Measurements from ENCODE around the gene FIGNL1.

The FIGNL1 gene

DNA sequence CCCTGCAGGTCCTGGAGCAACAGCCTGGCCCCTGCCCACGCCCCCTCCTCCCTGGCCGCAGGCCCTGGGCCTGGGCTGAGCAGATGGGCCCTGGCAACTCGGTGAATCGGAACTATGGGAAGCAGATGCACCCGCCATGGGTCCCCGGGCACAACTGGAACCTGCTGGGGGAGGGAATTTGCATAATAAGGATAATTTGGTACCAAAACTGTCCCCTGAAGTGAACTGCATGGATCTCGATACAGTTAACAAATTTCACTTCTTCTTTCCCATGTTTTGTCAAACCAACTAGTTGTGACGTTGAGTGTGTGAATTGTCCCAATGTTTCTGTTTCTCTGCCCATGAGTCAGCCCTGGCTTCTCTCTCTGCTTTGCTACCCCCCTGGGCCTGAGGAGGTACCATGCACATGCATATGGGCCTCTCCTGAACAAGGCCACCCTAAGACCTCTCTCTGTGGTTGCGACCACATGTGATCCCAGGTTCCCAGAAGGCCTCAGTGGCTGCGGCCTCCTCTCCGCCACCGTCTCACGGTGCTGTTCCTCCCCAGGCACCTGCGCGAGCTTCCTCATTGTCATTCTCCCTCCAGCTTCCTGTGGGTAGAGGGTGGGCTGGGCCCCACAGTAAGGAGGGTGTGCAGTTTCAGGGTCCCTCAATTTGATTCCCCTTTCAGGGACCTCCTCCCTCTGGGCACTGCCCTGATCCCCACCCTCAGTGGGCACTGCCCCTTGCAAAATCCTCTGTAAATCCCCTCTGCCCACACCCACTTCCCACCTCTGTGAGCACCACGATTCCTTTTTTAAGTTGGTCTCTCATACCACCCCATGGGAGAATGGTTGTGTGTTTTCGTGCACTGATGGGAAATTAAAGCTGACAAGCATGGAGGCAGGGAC, 40.0 kb downstream of the FIGNL1 start:
- peak; percentile 64 for DNase-seq (ENCODE audit: low read depth, low spot score)
- no peak overlapping the region for H3K4me3 ChIP-seq (ENCODE audit: low read length)

- H3K4me3 ChIP-seq (ENCODE audit: low read length): no peak overlapping the region
- DNase-seq (ENCODE audit: low read depth, low spot score): no peak
Measured at GRCh38 chr7:50406935-50407334, 43.2 kb downstream of the FIGNL1 start.

DNA sequence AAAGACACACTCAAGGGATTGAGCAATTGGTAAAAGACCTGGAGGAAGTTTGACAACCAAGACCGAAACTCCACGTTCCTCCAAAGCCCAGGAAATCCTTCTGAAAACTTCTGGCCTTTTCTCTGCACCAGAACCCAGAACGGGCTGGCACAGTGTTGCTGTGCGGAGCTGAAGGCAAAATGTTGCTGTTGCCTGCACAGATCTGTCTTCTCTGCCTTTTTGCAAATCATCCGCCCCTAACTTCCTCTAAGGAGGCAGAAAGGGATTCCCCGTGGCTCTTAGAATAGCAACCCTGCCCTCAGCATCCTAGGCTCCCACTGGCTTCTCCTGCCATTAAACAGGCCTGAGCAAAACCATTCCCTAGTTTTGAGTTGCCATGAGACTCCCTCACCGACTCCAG, 44.9 kb downstream of the FIGNL1 start:
- no peak for DNase-seq (ENCODE audit: low read depth, low spot score)
- no peak overlapping the region for H3K4me3 ChIP-seq (ENCODE audit: low read length)

- H3K4me3 ChIP-seq (ENCODE audit: low read length): no peak overlapping the region
- DNase-seq (ENCODE audit: low read depth, low spot score): no peak
Measured at GRCh38 chr7:50404392-50404791, 45.8 kb downstream of the FIGNL1 start.

DNA sequence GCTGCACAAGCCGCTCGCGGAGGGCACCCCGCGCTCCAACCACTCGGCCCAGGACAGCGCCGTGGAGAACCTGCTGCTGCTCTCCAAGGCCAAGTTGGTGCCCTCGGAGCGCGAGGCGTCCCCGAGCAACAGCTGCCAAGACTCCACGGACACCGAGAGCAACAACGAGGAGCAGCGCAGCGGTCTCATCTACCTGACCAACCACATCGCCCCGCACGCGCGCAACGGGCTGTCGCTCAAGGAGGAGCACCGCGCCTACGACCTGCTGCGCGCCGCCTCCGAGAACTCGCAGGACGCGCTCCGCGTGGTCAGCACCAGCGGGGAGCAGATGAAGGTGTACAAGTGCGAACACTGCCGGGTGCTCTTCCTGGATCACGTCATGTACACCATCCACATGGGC, 50.0 kb downstream of the FIGNL1 start:
- no peak for DNase-seq (ENCODE audit: low read depth, low spot score)
- H3K4me3 ChIP-seq (ENCODE audit: low read length): no peak overlapping the region

DNA sequence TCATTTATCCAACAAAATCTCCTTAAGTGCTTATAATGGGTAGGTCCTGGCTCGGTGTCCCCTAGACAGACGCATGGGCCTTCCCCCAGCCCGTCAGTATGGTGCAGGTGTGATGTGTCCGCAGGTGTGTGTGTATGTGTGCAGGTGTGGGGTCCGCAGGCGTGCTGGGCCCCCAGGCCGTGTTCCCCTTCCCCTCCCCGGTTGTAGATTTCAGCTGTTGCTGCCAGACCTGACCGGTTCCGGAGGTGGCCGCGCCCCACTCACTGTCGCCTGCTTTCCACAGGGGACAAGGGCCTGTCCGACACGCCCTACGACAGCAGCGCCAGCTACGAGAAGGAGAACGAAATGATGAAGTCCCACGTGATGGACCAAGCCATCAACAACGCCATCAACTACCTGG, 50.5 kb downstream of the FIGNL1 start:
- H3K4me3 ChIP-seq (ENCODE audit: low read length): no peak overlapping the region
- no peak for DNase-seq (ENCODE audit: low read depth, low spot score)

GRCh38 chr7:50399206-50399605, 50.9 kb downstream of the FIGNL1 start:
- no peak overlapping the region for H3K4me3 ChIP-seq (ENCODE audit: low read length)
- no peak for DNase-seq (ENCODE audit: low read depth, low spot score)

DNA sequence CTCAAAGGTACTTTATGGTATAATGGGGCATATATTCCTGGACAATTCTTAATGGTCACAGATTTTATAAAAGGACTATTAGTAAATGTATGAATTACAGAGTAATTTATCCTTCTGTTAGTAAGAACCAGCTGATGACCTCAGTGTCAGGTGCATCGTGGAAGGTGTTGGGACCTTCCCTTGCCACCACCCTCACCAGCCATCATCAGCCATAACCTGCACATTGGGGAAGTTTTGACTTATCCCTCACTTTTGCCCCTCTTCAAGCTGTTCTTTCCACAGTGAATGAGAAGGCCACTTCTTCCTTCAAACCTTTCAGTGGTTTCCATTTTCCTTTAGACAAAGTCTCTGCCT, 52.2 kb downstream of the FIGNL1 start:
- no peak overlapping the region for H3K4me3 ChIP-seq (ENCODE audit: low read length)
- DNase-seq (ENCODE audit: low read depth, low spot score): no peak

DNA sequence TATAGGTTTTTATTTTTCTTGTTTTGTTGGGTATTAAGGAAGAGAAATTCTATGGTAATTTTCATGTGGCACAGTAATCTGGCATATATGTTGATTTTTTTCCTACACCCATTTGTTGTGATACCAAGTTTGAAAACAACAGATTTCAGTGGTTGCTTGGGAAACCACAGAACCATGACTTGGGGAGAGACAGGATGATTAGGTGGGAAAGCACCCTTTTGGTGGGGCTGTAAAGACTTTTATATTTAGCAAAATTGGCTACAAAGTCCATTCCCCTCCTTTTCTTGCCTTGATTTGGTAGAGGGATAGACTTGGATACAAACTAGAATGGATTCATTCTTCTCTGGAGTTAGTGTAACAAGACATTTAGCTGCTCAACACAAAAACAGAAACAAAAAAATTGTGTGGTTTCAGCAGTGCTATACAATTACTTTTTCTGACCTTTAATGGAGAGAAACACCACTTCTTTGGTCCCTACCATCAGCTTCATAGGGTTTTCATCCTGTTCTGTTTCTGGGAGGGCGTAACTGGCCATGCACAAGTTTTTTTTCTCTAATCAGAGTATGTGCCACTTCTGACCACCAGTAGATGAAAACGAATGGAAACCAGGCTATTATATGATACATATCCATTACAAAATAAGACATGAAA, 52.7 kb downstream of the FIGNL1 start:
- H3K4me3 ChIP-seq (ENCODE audit: low read length): no peak overlapping the region
- no peak for DNase-seq (ENCODE audit: low read depth, low spot score)

- no peak overlapping the region for H3K4me3 ChIP-seq (ENCODE audit: low read length)
- DNase-seq (ENCODE audit: low read depth, low spot score): no peak
Measured at GRCh38 chr7:50396856-50397255, 53.3 kb downstream of the FIGNL1 start.

GRCh38 chr7:50394315-50394714, 55.8 kb downstream of the FIGNL1 start:
- no peak overlapping the region for H3K4me3 ChIP-seq (ENCODE audit: low read length)
- no peak for DNase-seq (ENCODE audit: low read depth, low spot score)

Data from Jurkat, Clone E6-1 (cell line).